Neuronal stem cell (in vitro differentiated cells): ENCODE measurements around the gene ZNF514.

Experiments
- DNase-seq: peaks from one replicate; pipeline ENCODE4 v3.0.0-alpha.2; 2013; ENCODE audit warnings: low spot score
- H2AFZ ChIP-seq: one replicate; pipeline ENCODE4 v1.6.1; 2013; ENCODE audit warnings: mild to moderate bottlenecking, low read length, inconsistent platforms
- H2AK5ac ChIP-seq: 2 replicates; pipeline ENCODE4 v1.6.1; 2013; ENCODE audit warnings: low read depth, mild to moderate bottlenecking, inconsistent platforms, low read length, moderate library complexity, mixed read lengths
- H2BK120ac ChIP-seq: 2 replicates; pipeline ENCODE4 v1.6.1; 2013; ENCODE audit warnings: low read depth, mild to moderate bottlenecking, inconsistent platforms, low read length, moderate library complexity, mixed read lengths
- H2BK12ac ChIP-seq: one replicate; pipeline ENCODE4 v1.6.1; 2013; ENCODE audit warnings: low read length, inconsistent platforms
- H2BK15ac ChIP-seq: 2 replicates; pipeline ENCODE4 v1.6.1; 2013; ENCODE audit warnings: mild to moderate bottlenecking, low read length, inconsistent platforms, mixed read lengths
- H2BK5ac ChIP-seq: one replicate; pipeline ENCODE4 v1.6.1; 2013; ENCODE audit warnings: inconsistent platforms, mild to moderate bottlenecking, low read length, moderate library complexity
- H3K14ac ChIP-seq: one replicate; pipeline ENCODE4 v1.6.1; 2013; ENCODE audit warnings: low read length, inconsistent platforms
- H3K18ac ChIP-seq: 2 replicates; pipeline ENCODE4 v1.6.1; 2013; ENCODE audit warnings: low read length, inconsistent platforms
- H3K23ac ChIP-seq: 2 replicates; pipeline ENCODE4 v1.6.1; 2013; ENCODE audit warnings: low read depth, mild to moderate bottlenecking, mixed read lengths, low read length, inconsistent platforms; ENCODE audit not compliant: poor library complexity
- H3K27ac ChIP-seq: replicated peaks from 3 replicates; pipeline ENCODE4 v1.5.1; 2013; ENCODE audit warnings: low read length, inconsistent platforms
- H3K27me3 ChIP-seq, 3 experiments: 2 replicates each; pipeline ENCODE4 v1.6.1; 2013; ENCODE audit warnings: low read length in 3 of 3, mild to moderate bottlenecking in 2 of 3, inconsistent platforms in 1 of 3, low read depth in 1 of 3, mixed read lengths in 1 of 3, moderate library complexity in 1 of 3; ENCODE audit not compliant: control insufficient read depth in 3 of 3, insufficient read depth in 3 of 3
- H3K36me3 ChIP-seq, 2 donors: replicated peaks in 1 of 2; 2 replicates each; pipeline ENCODE4 v1.6.1; 2013; ENCODE audit warnings: low read length in 2 of 2; ENCODE audit not compliant: control insufficient read depth in 2 of 2, insufficient read depth in 2 of 2
- H3K4ac ChIP-seq: 2 replicates; pipeline ENCODE4 v1.6.1; 2013; ENCODE audit warnings: inconsistent platforms, mild to moderate bottlenecking, low read length, moderate library complexity
- H3K4me1 ChIP-seq, 2 donors: 1 replicate in 1 of 2; 2 replicates in 1 of 2; pipeline ENCODE4 v1.6.1; 2013; ENCODE audit warnings: low read length in 2 of 2, low read depth in 1 of 2; ENCODE audit not compliant: control insufficient read depth in 2 of 2, insufficient read depth in 1 of 2
- H3K4me2 ChIP-seq: one replicate; pipeline ENCODE4 v1.6.1; 2013; ENCODE audit warnings: mild to moderate bottlenecking, low read length, inconsistent platforms; ENCODE audit not compliant: insufficient read depth, poor library complexity, severe bottlenecking
- H3K4me3 ChIP-seq, 2 donors: 2 replicates each; pipeline ENCODE4 v1.5.1; 2013; ENCODE audit warnings: low read length in 2 of 2, mild to moderate bottlenecking in 2 of 2, inconsistent platforms in 1 of 2, moderate library complexity in 1 of 2
- H3K79me1 ChIP-seq: one replicate; pipeline ENCODE4 v1.6.1; 2013; ENCODE audit warnings: low read depth, mild to moderate bottlenecking, inconsistent platforms, low read length, moderate library complexity
- H3K9ac ChIP-seq: one replicate; pipeline ENCODE4 v1.6.1; 2013; ENCODE audit warnings: mild to moderate bottlenecking, low read depth, low read length, inconsistent platforms; ENCODE audit not compliant: poor library complexity
- H3K9me3 ChIP-seq, 2 donors: replicated peaks in 1 of 2; 2 replicates each; pipeline versions ENCODE3 to v1.6.1; 2013; ENCODE audit warnings: low read length in 2 of 2, mild to moderate bottlenecking in 2 of 2, inconsistent platforms in 1 of 2, low read depth in 1 of 2, mixed read lengths in 1 of 2, moderate library complexity in 1 of 2; ENCODE audit not compliant: control insufficient read depth in 2 of 2, insufficient read depth in 1 of 2
- H4K8ac ChIP-seq: one replicate; pipeline ENCODE4 v1.6.1; 2013; ENCODE audit warnings: low read depth, mild to moderate bottlenecking, inconsistent platforms, low read length, moderate library complexity
- H4K91ac ChIP-seq: one replicate; pipeline ENCODE4 v1.6.1; 2013; ENCODE audit warnings: low read length, low read depth, mild to moderate bottlenecking, inconsistent platforms; ENCODE audit not compliant: poor library complexity
- WGBS, 2 donors: extraction: QIAGEN DNeasy Blood & Tissue Kit; methylation state at CpG; one replicate each; pipeline ENCODE4 v1.1.7; 2013; ENCODE audit warnings: missing lambda C conversion rate in 2 of 2, mixed read lengths in 1 of 2; ENCODE audit not compliant: insufficient read length in 2 of 2, insufficient replicate concordance in 1 of 2; ENCODE audit errors: extremely low coverage in 2 of 2; 5-methylcytosine and 5-hydroxymethylcytosine counted together

Gene ZNF514

DNA sequence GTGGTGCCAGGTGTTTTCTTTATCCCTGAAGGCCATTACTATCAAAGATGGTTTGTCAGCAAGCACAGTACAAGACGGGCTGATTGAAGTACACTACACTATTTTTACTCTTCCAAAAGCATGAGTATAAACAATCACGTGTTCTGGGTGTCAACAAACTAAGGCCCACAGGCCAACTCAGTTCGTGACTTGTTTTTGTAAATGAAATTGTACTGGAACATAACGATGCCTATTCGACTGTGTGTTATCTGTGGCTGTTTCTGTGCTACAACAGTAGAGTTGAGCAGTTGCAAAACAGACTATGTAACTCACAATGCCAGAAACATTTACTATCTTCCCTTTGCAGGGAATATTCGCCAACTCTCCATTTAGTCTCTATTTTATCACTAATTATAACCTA, 50.4 kb downstream of the ZNF514 start:
- no peak overlapping the region for H3K4me2 ChIP-seq
- H4K91ac ChIP-seq: no peak overlapping the region
- no peak overlapping the region for H3K23ac ChIP-seq
- no peaks in the 10 kb centered on the region for H3K79me1 ChIP-seq
- H3K4ac ChIP-seq: no peak overlapping the region
- H3K9me3 ChIP-seq: no peaks in the 10 kb centered on the region
- peaks cover 30 to 94% of the 10 kb centered on the region in 2 donors for H3K36me3 ChIP-seq
- no peak overlapping the region for H3K18ac ChIP-seq
- H3K14ac ChIP-seq: no peak overlapping the region
- no peak overlapping the region for H2BK5ac ChIP-seq
- no CpG with 5 or more reads among the region's 6 CpGs for WGBS, 2 donors
- H2AK5ac ChIP-seq: no peak overlapping the region
- H2BK12ac ChIP-seq: no peak overlapping the region
- no peak overlapping the region for H3K4me3 ChIP-seq
- no peaks in the 10 kb centered on the region for H3K27me3 ChIP-seq
- H2BK120ac ChIP-seq: no peak overlapping the region
- no peak for DNase-seq
- H3K27ac ChIP-seq: no peak overlapping the region
- no peaks in the 10 kb centered on the region for H3K4me1 ChIP-seq
- H2AFZ ChIP-seq: no peak overlapping the region
- no peak overlapping the region for H2BK15ac ChIP-seq
- no peak overlapping the region for H3K9ac ChIP-seq
- no peak overlapping the region for H4K8ac ChIP-seq

DNA sequence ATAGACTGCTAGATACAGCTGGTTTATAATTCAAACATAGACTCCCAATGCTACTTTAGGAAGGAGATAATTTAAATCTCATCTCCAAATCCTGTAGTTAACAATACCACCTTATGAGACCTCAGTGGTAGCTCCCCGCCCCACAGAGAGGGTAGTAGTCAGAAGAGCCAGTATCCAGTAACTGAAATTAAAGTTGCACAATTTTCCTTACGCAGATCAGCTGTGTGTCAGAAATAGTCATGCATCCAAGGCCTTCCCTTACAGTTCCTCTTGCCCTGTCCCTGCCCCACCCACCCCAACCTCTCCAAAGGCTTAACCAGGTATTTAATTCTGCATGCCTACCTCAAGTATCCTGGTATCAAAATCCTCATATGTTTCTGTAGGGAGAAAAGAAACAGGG, 53.6 kb downstream of the ZNF514 start:
- H3K4me3 ChIP-seq: no peak overlapping the region
- H3K9me3 ChIP-seq: no peaks in the 10 kb centered on the region
- no peak overlapping the region for H3K23ac ChIP-seq
- no peak for DNase-seq
- no CpG with 5 or more reads among the region's 2 CpGs for WGBS, 2 donors
- H3K27ac ChIP-seq: no peak overlapping the region
- no peak overlapping the region for H4K8ac ChIP-seq
- no peak overlapping the region for H3K4ac ChIP-seq
- no peak overlapping the region for H2AK5ac ChIP-seq
- no peaks in the 10 kb centered on the region for H3K27me3 ChIP-seq
- no peak overlapping the region for H2BK120ac ChIP-seq
- H2BK5ac ChIP-seq: no peak overlapping the region
- H4K91ac ChIP-seq: no peak overlapping the region
- H3K4me1 ChIP-seq: no peaks in the 10 kb centered on the region
- H2AFZ ChIP-seq: no peak overlapping the region
- no peak overlapping the region for H2BK15ac ChIP-seq
- H3K18ac ChIP-seq: no peak overlapping the region
- no peak overlapping the region for H3K9ac ChIP-seq
- H2BK12ac ChIP-seq: no peak overlapping the region
- H3K4me2 ChIP-seq: no peak overlapping the region
- H3K79me1 ChIP-seq: no peaks in the 10 kb centered on the region
- H3K14ac ChIP-seq: no peak overlapping the region
- H3K36me3 ChIP-seq: peaks cover 30 to 100% of the 10 kb centered on the region in 2 donors

GRCh38 chr2:95104606-95105005, 55.0 kb downstream of the ZNF514 start:
- no peaks in the 10 kb centered on the region for H3K4me1 ChIP-seq
- no peak overlapping the region for H3K4me2 ChIP-seq
- WGBS, 2 donors: no CpG with 5 or more reads among the region's 8 CpGs
- H3K9me3 ChIP-seq: peaks cover 2 to 4% of the 10 kb centered on the region in 2 donors
- no peak overlapping the region for H3K9ac ChIP-seq
- no peak overlapping the region for H2BK120ac ChIP-seq
- no peak overlapping the region for H3K18ac ChIP-seq
- DNase-seq: no peak
- no peaks in the 10 kb centered on the region for H3K27me3 ChIP-seq
- no peak overlapping the region for H4K8ac ChIP-seq
- no peak overlapping the region for H3K14ac ChIP-seq
- peaks cover 34 to 100% of the 10 kb centered on the region in 2 donors for H3K36me3 ChIP-seq
- no peaks in the 10 kb centered on the region for H3K79me1 ChIP-seq
- H2BK15ac ChIP-seq: no peak overlapping the region
- H2AK5ac ChIP-seq: no peak overlapping the region
- no peak overlapping the region for H2AFZ ChIP-seq
- H3K23ac ChIP-seq: no peak overlapping the region
- H3K4me3 ChIP-seq: peak overlapping the region in 1 of 2 donors; percentile 30
- no peak overlapping the region for H4K91ac ChIP-seq
- H3K27ac ChIP-seq: no peak overlapping the region
- no peak overlapping the region for H2BK5ac ChIP-seq
- no peak overlapping the region for H2BK12ac ChIP-seq
- no peak overlapping the region for H3K4ac ChIP-seq

- no peak overlapping the region for H2BK5ac ChIP-seq
- no peak overlapping the region for H3K9ac ChIP-seq
- H3K36me3 ChIP-seq: peaks cover 13 to 68% of the 10 kb centered on the region in 2 donors
- WGBS, 2 donors: no CpG with 5 or more reads among the region's 2 CpGs
- no peak overlapping the region for H3K27ac ChIP-seq
- H3K9me3 ChIP-seq: peaks cover 2 to 12% of the 10 kb centered on the region in 2 donors
- H3K4me1 ChIP-seq: no peaks in the 10 kb centered on the region
- H3K79me1 ChIP-seq: no peaks in the 10 kb centered on the region
- no peak overlapping the region for H2BK12ac ChIP-seq
- no peak for DNase-seq
- H3K14ac ChIP-seq: no peak overlapping the region
- no peak overlapping the region for H3K18ac ChIP-seq
- H3K4me2 ChIP-seq: no peak overlapping the region
- H4K8ac ChIP-seq: no peak overlapping the region
- no peak overlapping the region for H2AK5ac ChIP-seq
- no peak overlapping the region for H2AFZ ChIP-seq
- no peak overlapping the region for H2BK15ac ChIP-seq
- H3K4ac ChIP-seq: no peak overlapping the region
- H3K27me3 ChIP-seq: no peaks in the 10 kb centered on the region
- no peak overlapping the region for H3K4me3 ChIP-seq
- no peak overlapping the region for H3K23ac ChIP-seq
- H2BK120ac ChIP-seq: no peak overlapping the region
- H4K91ac ChIP-seq: no peak overlapping the region
Observed at GRCh38 chr2:95099910-95100309, 59.7 kb downstream of the ZNF514 start.
